Measurements from ENCODE around the gene SLC16A10. TPM values are rescaled to one million over a fixed set of nuclear protein-coding genes. Genes with fewer than 3 reads are reported as not detected.
A peak's percentile ranks its signal among the peaks of the same experiment; 100 is the strongest.

SLC16A10 gene
- total RNA-seq, 1 experiment from 2014 or later, result 1.7 TPM

DNA sequence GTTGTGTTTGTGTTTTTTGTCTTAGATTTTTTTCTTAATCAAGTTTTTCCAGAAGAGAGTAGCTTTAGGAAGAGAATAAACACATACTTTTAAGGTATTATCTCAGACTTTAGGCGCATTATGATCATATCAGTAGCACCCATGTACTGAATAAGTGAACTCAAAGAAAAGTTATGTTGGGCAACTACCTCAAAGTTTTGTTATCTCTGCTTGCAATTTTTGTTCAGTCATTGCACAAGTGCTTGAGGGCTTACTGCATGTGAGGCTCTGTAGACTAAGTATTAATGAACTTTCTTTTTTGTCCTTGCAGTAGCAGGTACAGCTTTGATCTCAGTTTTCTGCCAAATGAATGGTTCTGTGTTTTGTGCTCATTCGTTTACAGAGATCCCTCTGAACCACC, 189.0 kb downstream of the SLC16A10 start:
- H3K79me2 ChIP-seq (ENCODE audit: low read depth), result peaks cover 17% of the 10 kb centered on the region
- BruUV-seq (replicated peaks), result no TSS peak
- no peaks in the 10 kb centered on the region for H4K20me1 ChIP-seq (ENCODE audit: insufficient read depth)
- no peak overlapping the region for H2AFZ ChIP-seq
- 0 out of 2 replicates have a peak overlapping the region, but pooled peaks have one; percentile 14 for H3K27ac ChIP-seq
- intact Hi-C loops (cut with micrococcal nuclease; ENCODE audit: unreplicated experiment), result no loop called here
- H3K9me3 ChIP-seq (ENCODE audit: insufficient read depth, low read depth), result no peaks in the 10 kb centered on the region; the same call in 1 of the 2 replicates
- no peak overlapping the region for H3K4me3 ChIP-seq
- TF ChIP-seq EZH2 (IDR thresholded peaks at IDR 0.05; ENCODE audit: low read depth), result no peak
- TF ChIP-seq, protein P1, sequence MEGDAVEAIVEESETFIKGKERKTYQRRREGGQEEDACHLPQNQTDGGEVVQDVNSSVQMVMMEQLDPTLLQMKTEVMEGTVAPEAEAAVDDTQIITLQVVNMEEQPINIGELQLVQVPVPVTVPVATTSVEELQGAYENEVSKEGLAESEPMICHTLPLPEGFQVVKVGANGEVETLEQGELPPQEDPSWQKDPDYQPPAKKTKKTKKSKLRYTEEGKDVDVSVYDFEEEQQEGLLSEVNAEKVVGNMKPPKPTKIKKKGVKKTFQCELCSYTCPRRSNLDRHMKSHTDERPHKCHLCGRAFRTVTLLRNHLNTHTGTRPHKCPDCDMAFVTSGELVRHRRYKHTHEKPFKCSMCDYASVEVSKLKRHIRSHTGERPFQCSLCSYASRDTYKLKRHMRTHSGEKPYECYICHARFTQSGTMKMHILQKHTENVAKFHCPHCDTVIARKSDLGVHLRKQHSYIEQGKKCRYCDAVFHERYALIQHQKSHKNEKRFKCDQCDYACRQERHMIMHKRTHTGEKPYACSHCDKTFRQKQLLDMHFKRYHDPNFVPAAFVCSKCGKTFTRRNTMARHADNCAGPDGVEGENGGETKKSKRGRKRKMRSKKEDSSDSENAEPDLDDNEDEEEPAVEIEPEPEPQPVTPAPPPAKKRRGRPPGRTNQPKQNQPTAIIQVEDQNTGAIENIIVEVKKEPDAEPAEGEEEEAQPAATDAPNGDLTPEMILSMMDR (conservative IDR thresholded peaks at IDR 0.05), result no peak
- ChIA-PET CTCF (no interaction called here), POLR2A (ENCODE audit: unreplicated experiment) (no interaction called here)
- no peaks in the 10 kb centered on the region for H3K9me2 ChIP-seq (ENCODE audit: insufficient read depth)
- H3K36me3 ChIP-seq (ENCODE audit: low read depth), result peaks cover 40% of the 10 kb centered on the region
- peaks cover 18% of the 10 kb centered on the region for H3K4me1 ChIP-seq (replicated peaks; ENCODE audit: insufficient read depth)
- peaks cover 10% of the 10 kb centered on the region; the same call in 1 of the 2 replicates for H3F3A ChIP-seq (ENCODE audit: insufficient read depth, low read depth)
- H3K4me2 ChIP-seq, result peak overlapping the region; percentile 18; the same call in 1 of the 2 replicates
- peak in 1 of 2 experiments; percentile 60 for DNase-seq
- H3K27me3 ChIP-seq (ENCODE audit: insufficient read depth, low read depth), result no peaks in the 10 kb centered on the region

DNA sequence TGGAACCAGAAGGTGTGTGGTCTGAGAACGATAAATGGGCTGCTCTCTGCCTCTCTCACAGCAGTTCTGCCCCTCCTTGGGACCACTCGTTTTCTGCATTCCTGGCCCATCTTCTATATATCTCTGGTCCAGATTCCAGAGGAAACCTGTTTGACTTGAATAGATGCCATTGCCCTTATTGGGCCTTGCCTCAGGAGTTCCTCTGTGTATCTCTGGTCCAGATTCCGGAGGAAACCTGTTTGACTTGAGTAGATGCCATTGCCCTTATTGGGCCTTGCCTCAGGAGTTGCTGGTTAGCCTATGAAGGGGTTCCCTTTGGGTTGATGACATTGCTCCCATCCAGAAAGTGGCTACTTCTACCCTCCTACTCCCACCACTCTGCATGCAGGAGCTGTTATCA, 189.4 kb downstream of the SLC16A10 start:
- H3K4me3 ChIP-seq, result no peak overlapping the region
- H3F3A ChIP-seq (ENCODE audit: insufficient read depth, low read depth), result peaks cover 10% of the 10 kb centered on the region; the same call in 1 of the 2 replicates
- no peaks in the 10 kb centered on the region; the same call in 1 of the 2 replicates for H3K9me3 ChIP-seq (ENCODE audit: insufficient read depth, low read depth)
- intact Hi-C loops (cut with micrococcal nuclease; ENCODE audit: unreplicated experiment), result no loop called here
- no peaks in the 10 kb centered on the region for H4K20me1 ChIP-seq (ENCODE audit: insufficient read depth)
- peaks cover 17% of the 10 kb centered on the region for H3K79me2 ChIP-seq (ENCODE audit: low read depth)
- no TSS peak for BruUV-seq (replicated peaks)
- peak in 1 of 2 experiments; percentile 84 for DNase-seq
- no peaks in the 10 kb centered on the region for H3K27me3 ChIP-seq (ENCODE audit: insufficient read depth, low read depth)
- H2AFZ ChIP-seq, result no peak overlapping the region
- ChIA-PET CTCF (no interaction called here), POLR2A (ENCODE audit: unreplicated experiment) (no interaction called here)
- peaks cover 40% of the 10 kb centered on the region for H3K36me3 ChIP-seq (ENCODE audit: low read depth)
- peaks cover 18% of the 10 kb centered on the region for H3K4me1 ChIP-seq (replicated peaks; ENCODE audit: insufficient read depth)
- H3K27ac ChIP-seq, result 0 out of 2 replicates have a peak overlapping the region, but pooled peaks have one; percentile 14
- H3K9me2 ChIP-seq (ENCODE audit: insufficient read depth), result no peaks in the 10 kb centered on the region
- TF ChIP-seq EZH2 (IDR thresholded peaks at IDR 0.05; ENCODE audit: low read depth), result no peak
- TF ChIP-seq, protein P1 (conservative IDR thresholded peaks at IDR 0.05), result no peak
- H3K4me2 ChIP-seq, result peak overlapping the region; percentile 18; the same call in 1 of the 2 replicates

DNA sequence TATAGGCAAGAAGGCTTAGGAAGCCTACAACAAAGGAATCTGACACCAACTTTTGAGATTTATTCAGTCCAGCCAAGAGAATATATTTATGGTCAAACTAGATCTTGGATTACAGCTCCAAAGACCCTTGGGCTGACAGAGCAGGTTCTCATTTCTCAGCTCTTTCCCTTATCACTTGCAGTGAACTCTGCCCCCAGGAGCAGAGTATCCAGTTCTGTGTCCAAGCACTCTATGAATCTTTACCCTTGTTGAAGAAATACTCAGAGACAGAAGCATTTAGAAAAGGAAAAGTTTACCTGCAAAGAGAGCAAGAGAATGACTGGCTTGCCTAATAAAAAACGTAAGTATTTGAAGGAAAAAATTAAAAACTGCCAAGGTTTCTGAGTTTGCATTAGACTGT, 190.5 kb downstream of the SLC16A10 start:
- H3K4me3 ChIP-seq, result no peak overlapping the region
- H2AFZ ChIP-seq, result no peak overlapping the region
- no peak for DNase-seq
- ChIA-PET CTCF (no interaction called here), POLR2A (ENCODE audit: unreplicated experiment) (no interaction called here)
- peaks cover 11% of the 10 kb centered on the region for H3K79me2 ChIP-seq (ENCODE audit: low read depth)
- no peaks in the 10 kb centered on the region for H3K9me2 ChIP-seq (ENCODE audit: insufficient read depth)
- H3K4me1 ChIP-seq (replicated peaks; ENCODE audit: insufficient read depth), result peaks cover 18% of the 10 kb centered on the region
- no peak overlapping the region for H3K27ac ChIP-seq
- TF ChIP-seq, protein P1 (conservative IDR thresholded peaks at IDR 0.05), result no peak
- no peak for TF ChIP-seq EZH2 (IDR thresholded peaks at IDR 0.05; ENCODE audit: low read depth)
- peaks cover 10% of the 10 kb centered on the region; the same call in 1 of the 2 replicates for H3F3A ChIP-seq (ENCODE audit: insufficient read depth, low read depth)
- no peaks in the 10 kb centered on the region for H4K20me1 ChIP-seq (ENCODE audit: insufficient read depth)
- no peaks in the 10 kb centered on the region; the same call in 1 of the 2 replicates for H3K9me3 ChIP-seq (ENCODE audit: insufficient read depth, low read depth)
- H3K4me2 ChIP-seq, result no peak overlapping the region
- H3K27me3 ChIP-seq (ENCODE audit: insufficient read depth, low read depth), result no peaks in the 10 kb centered on the region
- intact Hi-C loops (cut with micrococcal nuclease; ENCODE audit: unreplicated experiment), result no loop called here
- no TSS peak for BruUV-seq (replicated peaks)
- peaks cover 40% of the 10 kb centered on the region for H3K36me3 ChIP-seq (ENCODE audit: low read depth)

Data from PC-9 (cell line).